IMR-90 (cell line): Measurements from ENCODE around the gene GRIK3.

ENCODE experiments used
- MAFK ChIP-seq: IDR thresholded peaks from 2 replicates; pipeline ENCODE4 v1.6.1; 2012; ENCODE audit warnings: low read depth, low read length, improper control_type of control experiment
- MXI1 ChIP-seq: IDR thresholded peaks from 2 replicates; pipeline ENCODE4 v1.6.1; 2012; ENCODE audit warnings: low read depth, mild to moderate bottlenecking, low read length, moderate library complexity, borderline replicate concordance
- POLR2A ChIP-seq: IDR thresholded peaks from 2 replicates; pipeline ENCODE4 v1.6.1; 2012; ENCODE audit warnings: mild to moderate bottlenecking, low read depth, low read length
- RAD21 ChIP-seq: IDR thresholded peaks from 2 replicates; pipeline ENCODE4 v1.6.1; 2012; ENCODE audit warnings: low read length, improper control_type of control experiment
- RFX5 ChIP-seq: IDR thresholded peaks from 2 replicates; pipeline ENCODE4 v1.8.0; 2012; ENCODE audit warnings: low read depth, mild to moderate bottlenecking, low read length, moderate library complexity
- SMC3 ChIP-seq: fragments of 150-350 bp; IDR thresholded peaks from 2 replicates; pipeline ENCODE4 v1.6.1; 2016; ENCODE audit warnings: low read depth, mild to moderate bottlenecking, antibody characterized with exemption, low read length, moderate library complexity
- TF ChIP-seq, protein P1 (sequence below): conservative IDR thresholded peaks from 2 replicates; pipeline ENCODE4 v1.5.1; 2012; ENCODE audit warnings: mild to moderate bottlenecking, low read depth, low read length, improper control_type of control experiment

DNA sequence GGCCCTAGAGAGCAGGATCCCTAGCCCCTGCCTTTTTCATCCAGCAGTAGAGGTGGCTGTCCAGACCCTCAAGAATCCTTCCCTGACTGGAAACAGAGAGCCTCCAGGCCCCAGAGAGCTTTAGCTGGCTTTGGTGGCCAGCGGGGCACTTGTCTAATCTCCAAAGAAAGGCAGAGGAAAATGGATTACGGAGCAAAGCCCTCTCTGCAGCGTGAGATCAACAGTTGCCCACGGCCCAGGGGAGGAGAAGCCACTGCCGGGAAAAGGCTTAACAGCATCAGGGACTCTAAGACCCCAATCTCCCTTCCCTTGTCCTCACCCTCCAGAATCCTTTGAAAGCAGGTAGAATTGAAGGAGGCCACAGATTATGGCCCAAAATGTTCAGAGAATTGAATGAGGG lies 35.8 kb upstream of the GRIK3 start:
- TF ChIP-seq, protein P1, sequence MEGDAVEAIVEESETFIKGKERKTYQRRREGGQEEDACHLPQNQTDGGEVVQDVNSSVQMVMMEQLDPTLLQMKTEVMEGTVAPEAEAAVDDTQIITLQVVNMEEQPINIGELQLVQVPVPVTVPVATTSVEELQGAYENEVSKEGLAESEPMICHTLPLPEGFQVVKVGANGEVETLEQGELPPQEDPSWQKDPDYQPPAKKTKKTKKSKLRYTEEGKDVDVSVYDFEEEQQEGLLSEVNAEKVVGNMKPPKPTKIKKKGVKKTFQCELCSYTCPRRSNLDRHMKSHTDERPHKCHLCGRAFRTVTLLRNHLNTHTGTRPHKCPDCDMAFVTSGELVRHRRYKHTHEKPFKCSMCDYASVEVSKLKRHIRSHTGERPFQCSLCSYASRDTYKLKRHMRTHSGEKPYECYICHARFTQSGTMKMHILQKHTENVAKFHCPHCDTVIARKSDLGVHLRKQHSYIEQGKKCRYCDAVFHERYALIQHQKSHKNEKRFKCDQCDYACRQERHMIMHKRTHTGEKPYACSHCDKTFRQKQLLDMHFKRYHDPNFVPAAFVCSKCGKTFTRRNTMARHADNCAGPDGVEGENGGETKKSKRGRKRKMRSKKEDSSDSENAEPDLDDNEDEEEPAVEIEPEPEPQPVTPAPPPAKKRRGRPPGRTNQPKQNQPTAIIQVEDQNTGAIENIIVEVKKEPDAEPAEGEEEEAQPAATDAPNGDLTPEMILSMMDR, result no peak
- TF ChIP-seq MAFK (no peak), RFX5 (no peak), POLR2A (no peak), RAD21 (no peak), SMC3 (no peak), MXI1 (no peak)
